Gastrocnemius medialis (tissue), 4 donors: ENCODE measurements around the gene CFAP70. TPM values are rescaled to one million over a fixed set of nuclear protein-coding genes. Genes with fewer than 3 reads are reported as not detected.

Experiments used
- ATAC-seq, 2 donors: fragments of 150-250 bp; one replicate each; pipeline ENCODE4 v1.9.1; 2016
- DNase-seq, 2 donors: peaks; one replicate each; pipeline ENCODE4 v3.0.0-alpha.2; 2019
- H3K27ac ChIP-seq, 4 donors: fragments of 200-600 bp; sonication (generic); 1 replicate in 1 of 4; 2 replicates in 3 of 4; pipeline ENCODE4 v1.5.1; 2016 to 2018; ENCODE audit warnings: mild to moderate bottlenecking in 2 of 4, moderate library complexity in 1 of 4
- H3K27me3 ChIP-seq, 3 donors: fragments of 200-600 bp; sonication (generic) in 2 of 3; 1 replicate in 1 of 3; 2 replicates in 2 of 3; pipeline versions ENCODE4 v1.5.1 to v1.6.0; 2016 to 2019; ENCODE audit warnings: mild to moderate bottlenecking in 1 of 3, moderate library complexity in 1 of 3
- H3K36me3 ChIP-seq, 2 donors: fragments of 200-600 bp; sonication (generic) in 1 of 2; one replicate each; pipeline ENCODE4 v1.5.1; 2017 to 2018
- H3K4me1 ChIP-seq, 2 donors: fragments of 200-600 bp; sonication (generic) in 1 of 2; one replicate each; pipeline ENCODE4 v1.5.1; 2016 to 2017; ENCODE audit warnings: mild to moderate bottlenecking in 2 of 2
- H3K4me3 ChIP-seq, 4 donors: fragments of 200-600 bp; sonication (generic) in 3 of 4; 1 replicate in 1 of 4; 2 replicates in 3 of 4; pipeline ENCODE4 v1.5.1; 2016 to 2019; ENCODE audit warnings: mild to moderate bottlenecking in 2 of 4
- H3K9me3 ChIP-seq, 3 donors: fragments of 200-600 bp; sonication (generic) in 2 of 3; 1 replicate in 1 of 3; 2 replicates in 2 of 3; pipeline ENCODE4 v1.5.1; 2016 to 2019
- POLR2A ChIP-seq, 2 donors: fragments of 450-650 bp; IDR thresholded peaks; one replicate each; pipeline ENCODE4 v1.6.1; 2017; ENCODE audit warnings: antibody characterized with exemption in 2 of 2, mild to moderate bottlenecking in 2 of 2, moderate library complexity in 2 of 2
- in situ Hi-C, 4 donors: fragments of 200-750 bp; cut with MboI; loops; one replicate each; pipeline versions ENCODE4 v1.15.0 to v1.8.0; 2017; ENCODE audit warnings: low sequenced_read_pairs in 4 of 4
- intact Hi-C: fragments of 100-400 bp; cut with DNase I; formaldehyde crosslinking; loops from one replicate; pipeline ENCODE4 v1.15.1; 2023; ENCODE audit warnings: low total_unique reads
- total RNA-seq, 4 donors: library from RNA; depleted of rRNA; stranded (reverse); fragments of >200 nt; gene quantifications; one replicate each; pipeline versions ENCODE4 v1.1.0 to v1.2.3, GENCODE V29; 2016
- TF ChIP-seq, protein P1 (sequence below), 5 experiments: fragments of 450-650 bp in 3 of 5; fragments of 200-600 bp in 2 of 5; sonication (generic) in 2 of 5; IDR thresholded peaks in 4 of 5; conservative IDR thresholded peaks in 1 of 5; 1 replicate in 4 of 5; 2 replicates in 1 of 5; pipeline ENCODE4 v1.5.1; 2016 to 2019; ENCODE audit warnings: antibody characterized with exemption in 5 of 5, mild to moderate bottlenecking in 3 of 5, moderate library complexity in 3 of 5

The CFAP70 gene
- total RNA-seq, 4 donors from 2014 or later = 0.20 to 1.8 (median 1.1) TPM

GRCh38 chr10:73357166-73357565 is 1.5 kb downstream of the CFAP70 start:
- Histone ChIP-seq H3K9me3 (no peaks in the 10 kb centered on the region), H3K27ac (no peak overlapping the region), H3K4me1 (peaks cover 6 to 15% of the 10 kb centered on the region in 2 donors), H3K27me3 (no peaks in the 10 kb centered on the region), H3K4me3 (no peak overlapping the region), H3K36me3 (no peaks in the 10 kb centered on the region)
- intact Hi-C loops = no loop called here
- in situ Hi-C loops = no loop called here
- TF ChIP-seq, protein P1, sequence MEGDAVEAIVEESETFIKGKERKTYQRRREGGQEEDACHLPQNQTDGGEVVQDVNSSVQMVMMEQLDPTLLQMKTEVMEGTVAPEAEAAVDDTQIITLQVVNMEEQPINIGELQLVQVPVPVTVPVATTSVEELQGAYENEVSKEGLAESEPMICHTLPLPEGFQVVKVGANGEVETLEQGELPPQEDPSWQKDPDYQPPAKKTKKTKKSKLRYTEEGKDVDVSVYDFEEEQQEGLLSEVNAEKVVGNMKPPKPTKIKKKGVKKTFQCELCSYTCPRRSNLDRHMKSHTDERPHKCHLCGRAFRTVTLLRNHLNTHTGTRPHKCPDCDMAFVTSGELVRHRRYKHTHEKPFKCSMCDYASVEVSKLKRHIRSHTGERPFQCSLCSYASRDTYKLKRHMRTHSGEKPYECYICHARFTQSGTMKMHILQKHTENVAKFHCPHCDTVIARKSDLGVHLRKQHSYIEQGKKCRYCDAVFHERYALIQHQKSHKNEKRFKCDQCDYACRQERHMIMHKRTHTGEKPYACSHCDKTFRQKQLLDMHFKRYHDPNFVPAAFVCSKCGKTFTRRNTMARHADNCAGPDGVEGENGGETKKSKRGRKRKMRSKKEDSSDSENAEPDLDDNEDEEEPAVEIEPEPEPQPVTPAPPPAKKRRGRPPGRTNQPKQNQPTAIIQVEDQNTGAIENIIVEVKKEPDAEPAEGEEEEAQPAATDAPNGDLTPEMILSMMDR (IDR thresholded peaks at IDR 0.05 in 4 of 5, conservative IDR thresholded peaks at IDR 0.05 in 1 of 5) = no peak
- no peak for TF ChIP-seq POLR2A (IDR thresholded peaks at IDR 0.05)
- no peak for ATAC-seq
- DNase-seq = no peak

DNA sequence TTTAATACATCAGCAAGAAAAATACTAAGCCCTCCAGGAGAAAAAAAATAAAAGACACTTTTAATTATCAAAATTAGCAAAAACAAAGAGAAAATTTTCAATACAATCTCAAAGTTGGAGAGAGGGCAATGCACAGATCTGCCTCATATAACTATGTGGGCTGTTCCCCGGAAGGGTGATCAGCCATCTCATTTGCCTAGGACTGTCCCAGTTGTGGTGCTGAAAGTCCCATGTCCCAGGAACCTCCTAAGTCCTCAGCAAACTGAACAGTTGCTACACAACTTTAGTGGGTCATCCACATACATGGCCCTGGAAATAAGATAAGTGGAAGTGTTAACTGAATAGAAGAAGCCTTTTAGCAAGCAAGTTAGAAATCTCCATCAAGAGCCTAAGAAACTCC is 14.4 kb downstream of the CFAP70 start:
- Histone ChIP-seq H3K4me3 (no peak overlapping the region), H3K4me1 (no peaks in the 10 kb centered on the region), H3K27me3 (no peaks in the 10 kb centered on the region), H3K27ac (no peak overlapping the region), H3K36me3 (peaks cover 0 to 5% of the 10 kb centered on the region in 2 donors), H3K9me3 (no peaks in the 10 kb centered on the region)
- ATAC-seq (no peak), DNase-seq (no peak)
- TF ChIP-seq, protein P1 (IDR thresholded peaks at IDR 0.05 in 4 of 5, conservative IDR thresholded peaks at IDR 0.05 in 1 of 5) = no peak
- TF ChIP-seq POLR2A (IDR thresholded peaks at IDR 0.05) = no peak
- intact Hi-C loops (no loop called here), in situ Hi-C loops (no loop called here)

DNA sequence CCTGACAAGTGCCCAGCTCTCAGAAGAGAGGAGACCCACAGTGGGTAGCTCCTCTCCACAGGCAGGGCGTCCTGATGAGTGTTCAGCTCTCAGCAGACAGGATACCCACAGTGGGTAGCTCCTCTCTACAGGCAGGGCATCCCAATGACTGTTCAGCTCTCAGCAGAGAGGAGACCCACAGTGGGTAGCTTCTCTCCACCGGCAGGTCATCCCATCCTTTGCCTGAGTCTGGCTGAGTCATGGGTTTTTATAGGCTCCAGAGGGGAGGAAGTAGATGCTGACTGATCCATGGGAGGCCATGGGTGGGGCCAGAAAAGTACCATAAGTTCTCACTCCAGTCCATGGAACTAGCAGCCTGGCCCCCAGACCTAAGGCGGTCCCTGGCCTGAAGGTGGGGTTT is 18.5 kb downstream of the CFAP70 start:
- TF ChIP-seq, protein P1 (IDR thresholded peaks at IDR 0.05 in 4 of 5, conservative IDR thresholded peaks at IDR 0.05 in 1 of 5) = no peak
- TF ChIP-seq POLR2A (IDR thresholded peaks at IDR 0.05) = no peak
- Histone ChIP-seq H3K4me3 (no peak overlapping the region), H3K36me3 (no peaks in the 10 kb centered on the region), H3K27me3 (no peaks in the 10 kb centered on the region), H3K4me1 (no peaks in the 10 kb centered on the region), H3K27ac (no peak overlapping the region), H3K9me3 (no peaks in the 10 kb centered on the region)
- ATAC-seq (no peak), DNase-seq (no peak)
- intact Hi-C loops (no loop called here), in situ Hi-C loops (no loop called here)

DNA sequence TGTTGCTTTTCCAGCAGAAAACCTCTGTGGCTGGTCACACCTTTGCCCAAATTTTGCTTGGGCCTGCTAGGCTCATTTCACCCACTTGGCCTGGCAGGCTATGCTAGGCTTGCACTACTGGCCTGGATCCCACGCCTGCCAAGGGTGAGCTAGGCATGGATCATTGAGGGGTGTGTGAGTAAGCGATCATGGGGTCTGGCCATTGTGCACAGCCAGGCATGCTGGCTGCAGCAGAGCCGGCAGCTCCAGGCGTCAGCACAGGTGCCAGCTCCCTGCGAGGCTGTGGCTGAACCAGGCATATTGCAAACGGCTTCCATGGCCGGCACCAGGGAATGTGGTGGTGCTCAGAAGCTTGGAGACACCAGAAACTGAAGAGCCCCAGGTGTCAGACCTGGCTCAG is 19.2 kb downstream of the CFAP70 start:
- Histone ChIP-seq H3K27me3 (no peaks in the 10 kb centered on the region), H3K9me3 (no peaks in the 10 kb centered on the region), H3K27ac (no peak overlapping the region), H3K4me1 (no peaks in the 10 kb centered on the region), H3K36me3 (no peaks in the 10 kb centered on the region), H3K4me3 (no peak overlapping the region)
- DNase-seq (peak in 1 of 2 donors; percentile 23), ATAC-seq (no peak)
- in situ Hi-C loops (no loop called here), intact Hi-C loops (no loop called here)
- TF ChIP-seq POLR2A (IDR thresholded peaks at IDR 0.05) = no peak
- TF ChIP-seq, protein P1 (IDR thresholded peaks at IDR 0.05 in 4 of 5, conservative IDR thresholded peaks at IDR 0.05 in 1 of 5) = no peak

- no peaks in the 10 kb centered on the region for H3K9me3 ChIP-seq
- TF ChIP-seq, protein P1 (IDR thresholded peaks at IDR 0.05 in 4 of 5, conservative IDR thresholded peaks at IDR 0.05 in 1 of 5) = no peak
- no peak for TF ChIP-seq POLR2A (IDR thresholded peaks at IDR 0.05)
- no peaks in the 10 kb centered on the region for H3K27me3 ChIP-seq
- no peak overlapping the region for H3K27ac ChIP-seq
- no peak overlapping the region for H3K4me3 ChIP-seq
- DNase-seq (no peak), ATAC-seq (no peak)
- in situ Hi-C loops = no loop called here
- intact Hi-C loops = no loop called here
- no peaks in the 10 kb centered on the region for H3K4me1 ChIP-seq
- H3K36me3 ChIP-seq = no peaks in the 10 kb centered on the region
Measured at GRCh38 chr10:73338801-73339368, 19.8 kb downstream of the CFAP70 start.
